ENCODE data around the gene RSRC2.
"Not testable (repeated sequence)": the region's sequence is repeated elsewhere in the genome, so short reads cannot be mapped to it uniquely, and the experiment has no call there.

RSRC2 gene, protein sequence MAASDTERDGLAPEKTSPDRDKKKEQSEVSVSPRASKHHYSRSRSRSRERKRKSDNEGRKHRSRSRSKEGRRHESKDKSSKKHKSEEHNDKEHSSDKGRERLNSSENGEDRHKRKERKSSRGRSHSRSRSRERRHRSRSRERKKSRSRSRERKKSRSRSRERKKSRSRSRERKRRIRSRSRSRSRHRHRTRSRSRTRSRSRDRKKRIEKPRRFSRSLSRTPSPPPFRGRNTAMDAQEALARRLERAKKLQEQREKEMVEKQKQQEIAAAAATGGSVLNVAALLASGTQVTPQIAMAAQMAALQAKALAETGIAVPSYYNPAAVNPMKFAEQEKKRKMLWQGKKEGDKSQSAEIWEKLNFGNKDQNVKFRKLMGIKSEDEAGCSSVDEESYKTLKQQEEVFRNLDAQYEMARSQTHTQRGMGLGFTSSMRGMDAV

DNA sequence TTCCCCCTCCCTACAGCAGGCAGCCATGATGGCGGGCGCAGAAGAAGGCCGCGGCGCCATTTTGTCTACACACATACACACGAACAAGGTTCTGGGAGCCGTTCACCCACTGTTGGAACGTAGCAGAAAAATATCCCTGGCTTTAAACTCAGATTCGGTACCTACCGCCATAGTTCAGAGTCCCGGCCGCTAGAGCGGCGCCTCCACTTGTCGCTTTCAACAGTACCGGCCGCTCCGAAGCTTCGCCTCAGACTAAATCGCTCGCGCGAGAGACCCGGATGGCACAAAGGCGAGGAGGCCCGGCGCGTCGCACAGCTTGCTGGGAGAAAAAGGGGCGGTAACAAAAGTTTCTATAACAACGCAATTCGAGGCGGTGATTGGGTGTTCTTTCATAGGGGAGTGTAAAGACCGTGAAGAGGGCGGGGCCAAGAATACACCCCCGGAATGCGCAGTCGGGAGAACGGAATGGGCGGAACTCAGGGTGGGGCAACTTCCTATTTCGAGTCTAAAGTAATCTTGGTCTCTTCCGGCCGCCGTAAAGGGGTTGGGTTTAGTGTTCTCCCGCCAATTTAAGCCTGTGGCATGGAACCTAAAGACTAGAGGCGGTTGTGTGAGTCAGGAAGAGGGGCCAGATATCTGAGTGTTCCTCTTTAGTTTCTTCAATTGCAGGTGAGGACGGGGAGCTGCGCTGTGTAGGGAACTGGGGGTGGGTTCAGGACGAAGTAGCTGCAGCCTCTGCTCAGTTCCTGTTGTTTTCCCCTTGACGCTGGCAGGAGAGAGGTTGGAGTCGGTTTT lies at the start of gene RSRC2, which contains the start of gene KNTC1:
Gene RSRC2 (minus strand): TSS at position 254 of the 795 bp plus-strand sequence. CDS start 83 bp downstream, at position 171.
Gene KNTC1 (plus strand): TSS at position 567 of the 795 bp plus-strand sequence. CDS start 2,815 bp downstream, outside the sequence.
- DNase-seq (ENCODE audit: extremely low read depth, low read depth), result peak; percentile 99
- no peak for TF ChIP-seq CTCF (IDR thresholded peaks at IDR 0.05; ENCODE audit: low read depth, low read length, missing control alignments)
- peak within 1 kb of the TSS; percentile 84 for H3K4me3 ChIP-seq (replicated peaks; ENCODE audit: low read depth, low read length)

- no peak for DNase-seq (ENCODE audit: extremely low read depth, low read depth)
- no peak for TF ChIP-seq CTCF (IDR thresholded peaks at IDR 0.05; ENCODE audit: low read depth, low read length, missing control alignments)
- no peak overlapping the region for H3K4me3 ChIP-seq (replicated peaks; ENCODE audit: low read depth, low read length)
Measured at GRCh38 chr12:122571821-122572220, 45.1 kb upstream of the RSRC2 start.

- DNase-seq (ENCODE audit: extremely low read depth, low read depth), result peak; percentile 11
- not testable (repeated sequence) for H3K4me3 ChIP-seq (replicated peaks; ENCODE audit: low read depth, low read length)
Measured at GRCh38 chr12:122570006-122570405, 43.3 kb upstream of the RSRC2 start.

DNA sequence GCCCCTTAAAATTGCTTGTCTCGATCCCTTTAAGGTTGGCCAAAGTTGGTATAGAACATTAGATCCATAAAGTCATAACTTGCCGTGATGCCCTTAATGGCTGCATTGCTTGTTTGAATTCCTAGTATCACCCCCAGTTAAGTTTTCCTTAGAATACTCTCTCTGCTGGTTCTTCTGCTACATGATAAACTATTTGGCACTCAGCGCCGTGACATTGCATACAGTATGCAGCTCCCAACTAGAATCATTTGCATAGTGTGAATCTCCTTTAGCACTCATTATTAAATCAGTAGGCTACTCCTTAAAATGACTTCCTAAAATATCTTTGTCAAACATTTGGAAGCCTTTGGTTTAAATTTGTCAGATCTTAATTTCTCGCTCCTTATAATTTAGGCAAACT lies 42.6 kb upstream of the RSRC2 start:
- no peak for TF ChIP-seq CTCF (IDR thresholded peaks at IDR 0.05; ENCODE audit: low read depth, low read length, missing control alignments)
- DNase-seq (ENCODE audit: extremely low read depth, low read depth), result no peak
- no peak overlapping the region for H3K4me3 ChIP-seq (replicated peaks; ENCODE audit: low read depth, low read length)

GRCh38 chr12:122566816-122567215 lies 40.1 kb upstream of the RSRC2 start:
- DNase-seq (ENCODE audit: extremely low read depth, low read depth); H3K4me3 ChIP-seq (replicated peaks; ENCODE audit: low read depth, low read length): not testable (repeated sequence)

- H3K4me3 ChIP-seq (replicated peaks; ENCODE audit: low read depth, low read length), result no peak overlapping the region
- no peak for DNase-seq (ENCODE audit: extremely low read depth, low read depth)
- TF ChIP-seq CTCF (IDR thresholded peaks at IDR 0.05; ENCODE audit: low read depth, low read length, missing control alignments), result no peak
Measured at GRCh38 chr12:122563361-122563760, 36.6 kb upstream of the RSRC2 start.

DNA sequence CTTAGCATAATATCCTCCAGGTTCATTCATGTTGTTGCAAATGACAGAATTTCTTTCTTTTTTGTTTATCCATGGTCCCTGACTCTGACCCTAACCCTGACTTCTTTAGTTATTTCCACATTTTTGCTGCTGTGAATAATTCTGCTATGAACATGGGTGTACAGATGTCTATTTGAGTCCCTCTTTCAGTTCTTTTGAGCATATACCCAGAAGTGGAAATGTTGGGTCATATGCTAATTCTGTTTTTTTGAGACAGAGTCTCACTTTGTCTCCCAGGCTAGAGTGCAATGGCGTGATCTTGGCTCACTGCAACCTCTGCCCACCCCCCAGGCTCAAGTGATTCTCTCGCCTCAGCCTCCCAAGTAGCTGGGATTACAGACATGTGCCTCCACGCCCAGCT lies 33.4 kb upstream of the RSRC2 start:
- no peak for TF ChIP-seq CTCF (IDR thresholded peaks at IDR 0.05; ENCODE audit: low read depth, low read length, missing control alignments)
- H3K4me3 ChIP-seq (replicated peaks; ENCODE audit: low read depth, low read length), result no peak overlapping the region
- no peak for DNase-seq (ENCODE audit: extremely low read depth, low read depth)

Data from HFF-Myc (cell line).